RWPE2 (cell line): Measurements from ENCODE around the gene APLP2.
A peak's percentile ranks its signal among the peaks of the same experiment; 100 is the strongest.
"Not testable (repeated sequence)": the region's sequence is repeated elsewhere in the genome, so short reads cannot be mapped to it uniquely, and the experiment has no call there.

Experiments used
- ATAC-seq: fragments of 200-7000 bp; cut with Tn5 transposase; 3 replicates; pipeline ENCODE4 v1.9.1; 2021; ENCODE audit warnings: low read depth
- DNase-seq: peaks from one replicate; pipeline ENCODE4 v3.0.0-alpha.2; 2020; ENCODE audit warnings: low spot score
- H3K27ac ChIP-seq: fragments of 450-650 bp; 2 replicates; pipeline ENCODE4 v1.5.1; 2017; ENCODE audit warnings: mild to moderate bottlenecking; ENCODE audit not compliant: poor library complexity, severe bottlenecking
- H3K27me3 ChIP-seq: fragments of 250-450 bp; sonication (Bioruptor Pico); 2 replicates; pipeline ENCODE4 v1.5.1; 2021; ENCODE audit warnings: mild to moderate bottlenecking, moderate library complexity; ENCODE audit not compliant: insufficient read depth, poor library complexity, severe bottlenecking
- H3K36me3 ChIP-seq: fragments of 250-450 bp; sonication (Bioruptor Pico); 2 replicates; pipeline ENCODE4 v1.5.1; 2020; ENCODE audit warnings: low read depth, mild to moderate bottlenecking, moderate library complexity
- H3K4me1 ChIP-seq: fragments of 250-450 bp; sonication (Bioruptor Pico); 2 replicates; pipeline ENCODE4 v1.5.1; 2021; ENCODE audit warnings: mild to moderate bottlenecking, moderate library complexity; ENCODE audit not compliant: insufficient read depth, poor library complexity, severe bottlenecking
- H3K4me3 ChIP-seq: fragments of 250-450 bp; sonication (Bioruptor Pico); 2 replicates; pipeline ENCODE4 v1.5.1; 2021; ENCODE audit warnings: mild to moderate bottlenecking, moderate library complexity; ENCODE audit not compliant: severe bottlenecking
- H3K9me3 ChIP-seq: fragments of 250-450 bp; sonication (Bioruptor Pico); 2 replicates; pipeline ENCODE4 v1.5.1; 2021; ENCODE audit warnings: mild to moderate bottlenecking, moderate library complexity; ENCODE audit not compliant: severe bottlenecking
- TF ChIP-seq, protein P1 (sequence below): fragments of 450-650 bp; IDR thresholded peaks from one replicate; pipeline ENCODE4 v1.5.1; 2017; ENCODE audit warnings: mild to moderate bottlenecking, moderate library complexity; ENCODE audit not compliant: poor library complexity, severe bottlenecking

APLP2 gene

DNA sequence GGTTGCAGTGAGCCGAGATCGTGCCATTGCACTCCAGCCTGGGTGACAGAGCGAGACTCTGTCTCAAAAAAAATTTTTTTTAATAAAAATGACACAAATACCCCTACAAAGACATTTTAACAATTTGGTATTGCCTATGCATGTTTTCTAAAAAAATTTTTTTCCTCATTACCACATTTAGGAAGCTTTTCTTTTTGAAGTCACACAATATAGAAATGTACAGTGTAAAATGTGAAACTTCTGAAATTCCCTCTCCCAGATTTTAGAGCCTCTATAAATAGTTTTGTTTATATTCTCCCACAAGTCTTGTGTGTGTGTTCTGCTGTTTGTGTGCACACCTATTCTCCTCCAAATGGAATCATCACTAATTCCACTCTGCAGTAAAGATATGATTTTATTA lies 97.5 kb downstream of the APLP2 start:
- H3K4me3 ChIP-seq, result no peak overlapping the region

DNA sequence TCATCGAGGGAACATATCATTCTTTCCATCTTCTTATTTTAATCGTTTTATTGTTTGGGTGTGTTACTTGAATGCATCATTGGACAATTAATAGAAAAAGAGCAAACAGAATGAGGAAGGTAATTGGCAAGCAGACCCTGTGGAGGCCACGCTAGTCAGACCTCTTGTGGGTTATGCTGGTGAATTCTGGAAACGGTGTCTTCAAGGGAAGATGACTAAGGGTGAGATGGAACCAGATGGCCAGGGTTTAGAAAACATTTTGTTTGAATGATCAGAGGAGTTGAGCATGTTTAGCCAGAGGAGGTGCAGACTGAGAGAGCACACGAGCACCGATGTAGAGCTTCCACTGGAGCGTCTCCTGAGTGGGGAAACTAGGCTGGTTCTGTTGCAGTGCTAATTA lies 98.4 kb downstream of the APLP2 start:
- Histone ChIP-seq H3K36me3 (no peaks in the 10 kb centered on the region), H3K4me1 (peaks cover 16% of the 10 kb centered on the region), H3K4me3 (no peak overlapping the region), H3K27ac (no peak overlapping the region), H3K9me3 (no peaks in the 10 kb centered on the region), H3K27me3 (no peaks in the 10 kb centered on the region)
- ATAC-seq, result no peak
- TF ChIP-seq, protein P1, sequence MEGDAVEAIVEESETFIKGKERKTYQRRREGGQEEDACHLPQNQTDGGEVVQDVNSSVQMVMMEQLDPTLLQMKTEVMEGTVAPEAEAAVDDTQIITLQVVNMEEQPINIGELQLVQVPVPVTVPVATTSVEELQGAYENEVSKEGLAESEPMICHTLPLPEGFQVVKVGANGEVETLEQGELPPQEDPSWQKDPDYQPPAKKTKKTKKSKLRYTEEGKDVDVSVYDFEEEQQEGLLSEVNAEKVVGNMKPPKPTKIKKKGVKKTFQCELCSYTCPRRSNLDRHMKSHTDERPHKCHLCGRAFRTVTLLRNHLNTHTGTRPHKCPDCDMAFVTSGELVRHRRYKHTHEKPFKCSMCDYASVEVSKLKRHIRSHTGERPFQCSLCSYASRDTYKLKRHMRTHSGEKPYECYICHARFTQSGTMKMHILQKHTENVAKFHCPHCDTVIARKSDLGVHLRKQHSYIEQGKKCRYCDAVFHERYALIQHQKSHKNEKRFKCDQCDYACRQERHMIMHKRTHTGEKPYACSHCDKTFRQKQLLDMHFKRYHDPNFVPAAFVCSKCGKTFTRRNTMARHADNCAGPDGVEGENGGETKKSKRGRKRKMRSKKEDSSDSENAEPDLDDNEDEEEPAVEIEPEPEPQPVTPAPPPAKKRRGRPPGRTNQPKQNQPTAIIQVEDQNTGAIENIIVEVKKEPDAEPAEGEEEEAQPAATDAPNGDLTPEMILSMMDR, result no peak
- DNase-seq, result no peak

More for the DNA sequence above, 97.5 kb downstream of the APLP2 start:
- Histone ChIP-seq H3K27ac (peak overlapping the region; percentile 42), H3K9me3 (no peaks in the 10 kb centered on the region), H3K4me1 (peaks cover 25% of the 10 kb centered on the region), H3K36me3 (no peaks in the 10 kb centered on the region), H3K27me3 (no peaks in the 10 kb centered on the region)
- TF ChIP-seq, protein P1, result no peak
- DNase-seq, result no peak
- no peak for ATAC-seq

DNA sequence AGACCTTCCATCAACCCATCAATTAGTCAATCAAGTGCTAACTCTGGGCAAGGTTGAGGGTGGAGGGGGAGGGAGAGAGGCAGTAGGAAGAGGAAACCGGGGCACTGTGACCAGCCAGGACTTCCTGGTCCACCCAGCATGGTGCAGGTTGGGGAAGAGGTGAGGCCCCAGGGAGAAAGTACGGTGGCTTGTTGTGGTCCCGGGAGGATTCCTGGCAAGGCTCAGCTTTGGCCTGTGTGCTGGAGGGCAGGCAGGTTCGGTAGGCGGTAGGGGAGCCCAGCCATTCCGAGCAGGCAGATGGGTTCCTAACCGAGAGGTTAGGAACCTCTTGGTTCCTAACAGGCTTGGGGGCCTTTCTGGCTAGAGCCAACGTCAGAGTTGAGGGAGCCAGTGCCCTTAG lies 100.7 kb downstream of the APLP2 start:
- no peak for ATAC-seq
- Histone ChIP-seq H3K27ac (no peak overlapping the region), H3K27me3 (no peaks in the 10 kb centered on the region)

DNA sequence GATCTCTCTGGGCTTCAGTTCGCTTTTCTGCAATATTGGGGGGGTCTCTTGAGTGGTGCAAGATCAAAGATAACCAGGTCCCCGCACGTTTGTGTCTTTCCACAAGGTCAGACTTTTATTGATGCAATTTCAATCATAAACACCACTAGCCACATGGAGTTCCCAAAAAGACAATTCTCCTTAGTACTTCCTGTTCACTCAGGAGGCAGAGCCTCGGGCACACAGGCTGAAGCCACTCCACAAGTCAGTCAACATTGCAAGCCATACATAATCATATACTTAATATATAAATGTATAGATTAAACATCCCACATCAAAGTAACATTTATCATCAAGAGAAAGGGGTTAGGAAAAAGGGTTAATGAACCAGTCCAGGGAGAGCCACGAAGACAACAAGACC lies 101.8 kb downstream of the APLP2 start:
- no peaks in the 10 kb centered on the region for H3K9me3 ChIP-seq
- DNase-seq, result no peak
- H3K4me3 ChIP-seq, result no peak overlapping the region
- no peak overlapping the region for H3K27ac ChIP-seq
- H3K27me3 ChIP-seq, result no peaks in the 10 kb centered on the region
- H3K4me1 ChIP-seq, result peaks cover 8% of the 10 kb centered on the region
- TF ChIP-seq, protein P1, result no peak
- H3K36me3 ChIP-seq, result no peaks in the 10 kb centered on the region
- ATAC-seq, result no peak

More for the DNA sequence above, 100.7 kb downstream of the APLP2 start:
- no peak for DNase-seq
- Histone ChIP-seq H3K36me3 (no peaks in the 10 kb centered on the region), H3K9me3 (no peaks in the 10 kb centered on the region), H3K4me1 (peaks cover 16% of the 10 kb centered on the region), H3K4me3 (no peak overlapping the region)
- TF ChIP-seq, protein P1, result no peak

DNA sequence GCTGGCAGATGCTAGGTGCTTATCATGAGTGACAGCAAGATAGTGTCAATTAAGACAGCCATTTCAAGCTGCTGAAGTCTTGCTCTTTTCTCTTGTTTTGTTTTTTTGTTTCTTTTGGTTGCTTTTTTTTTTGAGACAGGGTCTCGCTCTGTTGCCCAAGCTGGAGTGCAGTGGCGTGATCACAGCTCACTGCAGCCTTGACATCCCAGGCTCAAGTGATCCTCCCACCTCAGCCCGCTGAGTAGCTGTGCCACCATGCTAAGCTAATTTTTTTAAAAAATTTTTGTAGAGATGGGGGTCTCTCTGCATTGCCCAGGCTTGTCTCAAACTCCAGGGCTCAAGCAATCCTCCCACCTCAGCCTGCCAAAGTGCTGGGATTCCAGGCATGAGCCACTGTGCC lies 102.3 kb downstream of the APLP2 start:
- not testable (repeated sequence) for H3K36me3 ChIP-seq, H3K4me3 ChIP-seq, ATAC-seq, H3K27ac ChIP-seq, H3K4me1 ChIP-seq, H3K27me3 ChIP-seq, H3K9me3 ChIP-seq, DNase-seq
